Stimulated activated CD8-positive, alpha-beta memory T cell treated with anti-CD3 and anti-CD28 coated beads, Interleukin-7, amount 100 ng/mL, for 24 hours (primary cell): ENCODE data around the gene ATP2A3.
"Not testable (repeated sequence)": the region's sequence is repeated elsewhere in the genome, so short reads cannot be mapped to it uniquely, and the experiment has no call there.

Experiments used
- DNase-seq: peaks from one replicate; pipeline ENCODE4 v3.0.0-alpha.2; 2020; ENCODE audit warnings: low read depth

Gene ATP2A3

DNA sequence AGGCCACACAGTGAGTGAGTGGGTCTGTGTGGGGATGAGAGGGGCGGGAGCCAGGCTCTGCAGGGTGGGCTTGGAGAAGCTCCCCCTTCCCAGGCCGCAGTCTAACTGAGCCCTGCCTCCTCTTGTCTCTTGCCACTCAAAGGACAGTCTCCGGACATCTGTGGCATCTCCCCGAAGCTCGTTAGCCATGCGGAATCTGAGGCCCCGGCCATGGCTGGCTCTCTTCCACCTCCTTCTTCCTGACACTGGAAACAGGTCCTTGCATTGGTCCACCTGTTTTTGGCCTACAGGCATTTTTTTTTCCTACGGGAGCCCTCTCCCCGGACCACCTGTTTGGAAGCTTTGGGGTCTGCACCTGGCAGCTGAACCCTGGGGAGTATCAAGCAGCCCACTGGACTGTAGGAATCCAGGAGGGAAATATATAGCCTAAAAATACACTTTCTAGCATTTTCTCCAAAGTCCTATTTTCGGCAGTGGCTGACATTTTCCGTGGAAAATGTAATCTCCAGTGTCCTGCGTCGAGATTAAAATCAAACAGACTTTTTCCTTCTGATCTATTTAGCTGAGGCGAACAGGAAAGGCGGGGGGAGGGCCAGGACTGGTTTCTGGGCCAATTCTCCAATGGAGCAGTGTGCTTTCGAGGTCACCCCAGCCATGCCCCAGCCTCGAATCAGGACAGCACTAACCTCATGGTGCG is 9.1 kb downstream of the ATP2A3 start:
- no peak for DNase-seq

DNA sequence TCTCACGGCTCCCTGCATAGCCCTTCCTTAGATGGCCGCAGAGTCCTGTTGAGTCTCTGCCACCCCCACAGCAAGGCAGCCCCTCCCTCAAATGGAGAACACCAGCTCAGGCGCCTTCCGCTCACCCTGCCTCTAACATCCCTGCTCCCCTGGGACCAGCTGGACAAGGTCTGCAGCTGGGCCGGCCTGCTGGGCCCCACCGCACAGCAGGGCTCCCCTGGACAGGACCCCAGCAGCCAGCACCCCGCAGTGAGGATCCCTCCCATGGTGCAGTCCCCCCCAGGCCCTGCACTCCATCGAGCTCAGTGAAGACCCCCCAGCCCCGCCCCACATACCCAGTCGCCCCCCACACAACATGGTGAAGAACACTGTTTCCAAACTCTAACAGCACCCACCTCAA is 10.2 kb downstream of the ATP2A3 start:
- DNase-seq, result no peak

DNA sequence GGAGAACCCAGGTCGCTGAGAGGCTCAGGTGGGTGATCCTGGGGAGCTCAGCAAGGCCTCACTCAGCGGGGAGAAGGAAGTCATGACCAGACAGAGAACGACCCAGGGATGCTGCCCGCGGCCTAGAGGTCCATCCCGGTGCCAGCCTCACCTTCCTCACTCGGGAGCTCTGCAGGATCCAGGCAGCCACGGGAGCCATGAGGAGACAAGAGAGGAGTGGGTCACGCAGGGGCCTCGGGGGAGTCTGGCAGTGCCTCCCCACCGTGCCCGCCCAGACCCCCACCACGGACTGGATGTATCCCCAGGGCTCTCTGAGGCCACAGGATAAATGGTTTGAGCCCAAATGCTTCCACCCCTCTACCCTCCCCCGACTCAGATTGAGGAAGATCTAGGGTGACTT is 10.7 kb downstream of the ATP2A3 start:
- no peak for DNase-seq

DNA sequence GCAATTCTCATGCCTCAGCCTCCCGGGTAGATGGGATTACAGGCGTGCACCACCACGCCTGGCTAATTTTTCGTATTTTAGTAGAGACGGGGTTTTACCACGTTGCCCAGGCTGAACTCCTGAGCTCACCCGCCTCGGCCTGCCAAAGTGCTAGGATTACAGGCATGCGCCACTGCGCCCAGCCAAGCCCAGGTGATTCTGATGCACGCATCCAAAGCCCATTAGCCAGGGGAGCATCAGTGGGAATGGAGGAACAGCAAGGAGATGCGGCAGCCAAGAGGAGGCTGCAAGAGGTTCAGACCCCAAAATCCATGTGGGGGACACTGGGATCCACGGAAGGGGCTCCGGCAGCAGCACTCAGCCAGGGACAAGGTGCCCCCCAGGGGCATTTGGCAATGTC is 12.1 kb downstream of the ATP2A3 start:
- DNase-seq, result no peak

DNA sequence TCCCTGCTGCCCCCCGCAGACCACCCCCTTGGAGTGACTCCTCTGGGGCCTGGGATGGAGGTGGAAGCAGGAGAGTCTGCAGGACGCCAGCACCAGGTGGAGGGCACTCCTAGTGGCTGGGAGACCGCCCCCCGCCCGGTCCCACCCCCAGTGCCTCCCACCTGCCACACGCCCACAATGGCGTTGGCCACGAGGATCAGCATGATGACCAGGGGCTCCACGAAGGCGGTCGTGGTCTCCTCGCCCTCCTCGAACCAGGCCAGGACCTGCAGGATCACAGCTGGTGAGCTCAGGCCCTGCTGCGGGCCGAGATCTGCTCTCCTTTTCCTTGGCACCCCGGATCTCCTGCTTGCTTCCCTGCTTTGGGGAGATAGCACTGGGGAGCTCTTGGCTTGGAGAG is 12.8 kb downstream of the ATP2A3 start:
- DNase-seq, result no peak

DNA sequence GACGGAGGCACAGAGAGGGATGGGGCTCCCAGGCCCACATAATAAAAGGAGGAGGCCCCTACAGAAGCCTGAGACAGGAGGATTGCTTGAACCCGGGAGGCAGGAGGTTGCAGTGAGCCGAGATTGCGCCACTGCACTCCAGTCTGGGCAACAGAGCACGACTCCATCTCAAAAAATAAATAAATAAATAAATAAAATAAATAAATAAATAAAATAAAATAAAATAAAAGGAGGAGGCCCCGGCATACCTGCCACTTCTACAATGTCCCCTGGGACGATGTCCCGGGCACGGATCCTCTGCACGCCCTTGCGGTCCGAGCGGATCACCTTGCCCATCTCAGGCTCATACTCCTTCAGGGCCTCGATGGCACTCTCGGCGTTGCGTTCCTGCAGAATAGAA is 13.2 kb downstream of the ATP2A3 start:
- no peak for DNase-seq

DNA sequence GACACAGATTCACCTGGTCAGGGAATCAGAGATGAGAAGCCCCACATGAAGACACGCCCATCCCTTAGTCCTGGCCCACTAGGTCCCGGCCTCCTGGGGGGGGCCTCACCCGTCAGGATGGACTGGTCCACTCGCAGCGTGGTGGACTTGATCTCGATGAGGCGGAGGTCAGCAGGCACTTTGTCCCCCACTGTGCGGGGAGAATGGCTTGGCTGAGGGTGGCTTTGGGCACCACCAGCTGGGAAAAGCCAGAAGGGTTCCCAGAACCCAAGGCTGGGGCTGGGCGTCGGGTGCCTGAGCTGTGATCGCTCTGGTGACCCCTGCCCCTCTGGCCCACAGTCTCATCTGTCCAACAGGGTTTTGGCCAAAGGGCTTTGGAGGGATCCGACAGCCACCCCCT is 13.7 kb downstream of the ATP2A3 start:
- DNase-seq, result no peak

DNA sequence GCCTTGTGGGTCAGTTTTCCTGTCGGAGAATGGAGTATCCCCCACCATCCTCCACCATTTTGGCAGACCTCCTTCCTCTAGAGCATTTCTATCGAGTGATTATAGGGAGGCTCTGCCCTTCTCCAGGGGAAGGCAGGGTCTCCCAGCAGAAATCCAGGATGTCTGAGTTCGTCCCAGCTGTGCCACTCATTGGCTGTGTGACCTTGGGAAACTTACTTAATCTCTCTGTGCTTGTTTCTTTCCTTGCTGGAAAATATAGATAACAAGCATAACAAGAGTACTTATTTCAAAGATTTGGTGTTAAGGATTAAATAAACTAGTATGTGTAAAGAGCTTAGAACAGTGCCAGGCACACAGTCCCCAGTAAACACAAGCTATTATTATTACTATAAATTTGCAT is 14.8 kb downstream of the ATP2A3 start:
- DNase-seq, result no peak

DNA sequence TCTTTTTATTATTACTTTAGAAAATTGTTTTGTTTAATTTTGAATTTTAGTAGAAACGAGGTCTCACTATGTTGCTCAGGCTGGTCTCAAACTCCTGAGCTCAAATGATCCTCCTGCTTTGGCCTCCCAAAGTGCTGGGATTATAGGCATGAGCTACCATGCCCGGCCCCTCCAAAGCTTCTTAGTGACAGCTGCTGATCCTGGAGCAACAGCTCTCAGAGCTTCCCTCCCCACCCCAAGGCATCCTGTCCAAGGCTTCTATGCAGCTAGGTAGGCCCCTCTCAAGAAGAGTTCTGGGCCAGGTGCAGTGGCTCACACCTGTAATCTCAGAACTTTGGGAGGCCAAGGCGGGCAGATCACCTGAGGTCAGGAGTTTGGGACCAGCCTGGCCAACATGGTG is 15.7 kb downstream of the ATP2A3 start:
- not testable (repeated sequence) for DNase-seq

DNA sequence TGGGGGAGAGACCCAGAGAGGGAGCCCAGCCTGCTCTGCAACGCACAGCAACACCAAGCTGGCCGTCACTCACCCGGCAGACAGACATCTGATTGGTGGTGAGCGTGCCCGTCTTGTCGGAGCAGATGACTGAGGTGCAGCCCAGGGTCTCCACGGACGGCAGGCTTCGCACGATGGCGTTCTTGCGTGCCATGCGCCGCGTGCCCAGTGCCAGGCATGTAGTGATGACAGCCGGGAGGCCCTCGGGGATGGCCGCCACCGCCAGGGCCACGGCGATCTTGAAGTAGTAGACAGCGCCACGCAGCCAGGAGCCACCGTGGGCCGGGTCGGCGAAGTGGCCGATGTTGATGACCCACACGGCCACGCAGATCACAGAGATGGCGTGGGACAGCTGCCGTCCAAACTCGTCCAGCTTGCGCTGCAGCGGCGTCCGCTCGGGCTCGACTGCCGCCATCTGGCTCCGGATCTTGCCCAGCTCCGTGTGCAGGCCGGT is 16.9 kb downstream of the ATP2A3 start:
- DNase-seq, result no peak

DNA sequence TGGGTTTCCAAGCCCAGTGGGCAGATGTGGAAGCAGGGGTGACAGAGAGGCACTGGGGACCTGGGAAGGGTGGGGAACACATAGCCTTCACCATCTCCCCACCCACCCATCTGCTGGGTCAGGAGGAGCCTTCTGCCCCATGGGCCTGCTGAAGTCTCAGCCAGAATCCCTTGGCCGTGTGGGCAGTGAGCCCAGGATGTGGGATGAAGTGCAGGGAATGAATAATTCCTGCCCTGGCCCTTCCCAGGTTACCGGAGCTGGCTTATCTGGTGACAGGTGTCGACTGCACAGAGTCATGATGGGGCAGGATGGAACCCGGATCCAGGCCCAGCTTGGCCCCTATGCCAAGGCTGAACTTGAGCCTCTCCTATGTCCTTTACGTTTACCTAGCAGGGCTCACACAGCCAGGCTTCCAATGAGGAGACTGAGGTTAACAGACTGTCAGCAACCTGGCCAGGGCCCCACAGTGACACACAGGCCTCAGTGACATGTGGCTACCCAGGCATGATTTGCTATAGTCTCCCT is 17.5 kb downstream of the ATP2A3 start:
- DNase-seq, result no peak

DNA sequence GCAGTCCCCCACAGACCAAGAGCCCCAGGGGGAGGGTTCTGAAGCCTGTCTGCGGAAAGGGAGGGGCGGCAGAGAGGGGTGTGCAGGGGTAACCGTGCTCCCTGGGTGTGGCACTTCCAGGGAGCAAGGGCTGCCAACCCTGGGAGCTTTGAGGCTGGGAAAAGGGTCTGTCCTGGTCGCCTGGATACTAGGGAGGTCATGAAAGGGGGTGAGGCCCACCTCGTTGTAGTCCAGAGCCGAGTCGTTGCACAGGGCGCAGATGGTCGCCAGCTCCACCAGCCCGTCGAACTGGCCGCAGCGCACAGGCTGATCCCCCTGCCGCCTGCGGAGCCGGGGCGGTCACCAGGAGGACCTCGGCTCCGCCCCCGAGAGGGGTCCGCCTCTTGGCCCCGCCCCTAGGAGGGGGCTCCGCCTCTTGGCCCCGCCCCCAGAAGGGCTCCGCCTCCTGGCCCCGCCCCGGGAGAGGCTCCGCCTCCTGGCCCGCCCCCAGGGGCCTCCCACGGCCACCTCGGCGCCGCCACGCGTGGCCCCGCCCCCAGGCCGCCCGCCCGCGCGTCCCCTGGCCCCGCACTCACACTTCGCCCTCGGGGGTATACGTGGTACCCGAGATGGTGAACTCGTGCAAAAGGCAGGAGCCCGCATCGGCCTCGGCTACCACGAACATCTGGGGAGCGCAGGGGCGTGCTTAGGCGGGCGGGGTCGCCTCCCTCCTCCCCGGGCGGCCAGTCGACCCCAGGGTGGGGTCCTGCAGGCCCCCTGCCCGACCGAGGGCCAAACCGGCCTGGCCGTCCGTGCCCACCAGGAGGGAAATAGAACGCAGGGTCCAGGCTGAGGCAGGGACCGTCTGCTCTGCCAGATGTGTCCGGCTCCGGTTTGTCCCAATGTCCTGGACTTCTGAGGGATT is 19.5 kb downstream of the ATP2A3 start:
- DNase-seq, result peak; percentile 15

DNA sequence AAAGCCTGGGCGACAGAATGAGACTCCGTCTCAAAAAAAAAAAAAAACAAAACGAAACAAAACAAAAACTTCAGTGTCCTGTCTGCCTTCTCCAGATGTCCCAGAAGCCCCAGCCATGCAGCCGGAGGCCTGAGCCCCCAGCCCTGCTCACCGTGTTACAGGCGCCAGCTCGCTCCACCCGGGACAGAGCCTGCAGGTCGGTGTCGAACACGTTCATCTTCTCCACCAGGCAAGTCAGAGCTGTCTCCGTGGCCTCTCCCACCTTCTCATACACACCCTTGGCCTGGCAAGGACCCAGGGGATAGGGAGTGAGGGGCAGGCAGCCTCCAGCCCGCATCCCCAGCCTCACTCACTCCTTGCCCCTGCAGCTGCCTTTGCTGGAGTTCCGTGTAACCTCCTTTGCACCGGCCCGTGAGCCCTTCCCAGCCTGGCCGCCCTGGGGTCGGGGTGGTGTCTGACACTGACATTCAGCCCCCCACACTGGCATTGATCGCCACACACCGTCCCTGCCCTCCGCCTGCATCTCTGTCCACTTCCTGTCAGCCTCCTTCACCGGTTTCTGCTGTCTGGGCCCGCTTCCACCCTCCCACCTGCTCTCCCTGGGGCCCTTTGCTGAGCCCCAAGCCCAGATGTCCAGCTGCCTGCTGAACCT is 20.9 kb downstream of the ATP2A3 start:
- no peak for DNase-seq

DNA sequence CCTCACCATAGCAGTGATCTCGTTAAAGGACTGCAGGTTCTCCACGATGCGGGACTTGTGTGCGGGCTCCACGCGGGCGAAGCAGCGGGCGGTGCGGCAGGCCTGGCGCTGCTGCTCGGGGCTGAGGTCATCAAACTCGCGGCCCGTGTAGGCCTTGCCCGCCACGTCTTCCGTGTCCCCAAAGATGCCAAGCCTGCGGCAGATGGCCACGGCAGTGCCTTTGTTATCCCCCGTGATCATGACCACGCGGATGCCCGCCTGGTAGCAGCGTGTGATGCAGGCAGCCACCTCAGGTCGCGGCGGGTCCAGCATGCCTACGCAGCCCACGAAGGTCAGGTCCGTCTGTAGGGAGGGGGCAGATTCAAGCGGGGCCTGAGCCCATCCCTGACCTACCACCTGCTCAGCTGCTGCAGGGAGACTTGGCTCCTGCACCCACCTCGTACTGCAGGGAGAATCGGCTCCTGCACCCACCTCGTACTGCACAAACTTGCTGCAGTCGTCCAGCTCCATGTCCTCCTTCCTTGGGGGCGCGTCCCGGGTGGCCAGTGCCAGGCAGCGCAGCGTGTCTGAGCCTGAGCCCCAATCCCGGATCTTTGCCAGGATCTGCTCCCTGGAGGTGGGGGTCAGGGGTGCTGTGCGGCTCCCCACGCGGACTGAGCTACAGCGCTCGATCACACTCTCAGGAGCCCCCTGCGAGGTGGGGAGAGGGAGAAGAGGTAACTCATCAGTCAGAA is 23.1 kb downstream of the ATP2A3 start:
- no peak for DNase-seq

DNA sequence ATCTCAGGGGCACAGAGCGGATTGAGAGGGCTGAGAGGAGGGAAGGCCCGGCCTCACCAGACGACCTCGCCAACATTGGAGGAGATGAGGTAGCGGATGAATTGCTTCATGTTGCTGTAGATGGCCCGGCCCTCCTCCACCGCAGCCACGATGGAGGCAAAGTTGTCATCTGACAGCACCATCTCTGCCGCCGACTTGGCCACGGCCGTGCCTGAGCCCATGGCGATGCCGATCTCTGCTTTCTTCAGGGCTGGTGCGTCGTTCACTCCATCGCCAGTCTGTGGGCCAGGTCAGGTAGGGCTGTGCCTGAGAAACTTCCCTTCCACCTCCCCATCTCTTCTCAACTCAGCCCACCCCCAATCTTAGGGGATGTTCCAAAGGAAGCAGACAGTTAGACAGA is 26.9 kb downstream of the ATP2A3 start:
- no peak for DNase-seq

DNA sequence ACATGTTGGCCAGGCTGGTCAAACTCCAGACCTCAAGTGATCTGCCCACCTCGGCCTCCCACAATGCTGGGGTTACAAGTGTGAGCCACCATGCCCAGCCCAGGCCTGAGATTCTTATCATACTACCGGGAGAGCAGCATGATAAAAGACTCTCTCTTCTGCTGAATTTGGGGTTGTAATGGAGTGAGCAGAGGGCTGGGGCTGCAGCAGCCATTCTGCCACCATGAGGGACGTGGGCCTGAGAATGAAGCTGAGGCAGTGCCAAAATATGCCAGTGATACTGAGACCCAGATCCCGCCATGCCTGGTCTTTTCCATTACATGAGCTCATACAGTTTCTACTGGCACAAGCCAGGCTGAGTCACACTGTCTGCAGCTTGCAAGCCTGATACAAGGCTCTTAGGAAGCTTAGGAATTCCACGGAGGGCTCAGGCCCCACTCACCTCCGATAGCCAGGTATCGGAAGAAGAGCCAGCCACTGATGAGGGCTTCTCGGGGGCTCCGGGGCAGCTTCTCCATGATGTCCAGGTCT is 28.3 kb downstream of the ATP2A3 start:
- no peak for DNase-seq

DNA sequence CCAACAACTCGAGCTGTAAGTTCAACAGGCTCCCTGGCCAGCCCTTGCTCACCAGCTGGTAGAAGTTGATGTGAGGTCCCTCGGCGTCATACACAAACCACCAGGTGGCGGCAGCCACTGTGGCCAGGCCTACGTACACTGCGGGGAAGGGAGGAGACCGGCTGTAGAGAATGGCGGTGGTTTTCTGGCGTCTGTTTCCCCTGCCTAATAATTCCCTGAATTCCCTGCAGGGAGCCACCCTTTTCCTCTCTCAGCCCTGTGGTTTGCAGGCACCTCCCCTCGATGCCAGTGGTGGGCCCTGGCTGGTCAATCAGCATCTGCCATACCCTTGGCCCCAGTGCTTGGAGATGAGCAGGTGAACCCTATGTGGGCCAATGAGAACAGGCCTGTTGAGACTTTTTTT is 29.1 kb downstream of the ATP2A3 start:
- no peak for DNase-seq

DNA sequence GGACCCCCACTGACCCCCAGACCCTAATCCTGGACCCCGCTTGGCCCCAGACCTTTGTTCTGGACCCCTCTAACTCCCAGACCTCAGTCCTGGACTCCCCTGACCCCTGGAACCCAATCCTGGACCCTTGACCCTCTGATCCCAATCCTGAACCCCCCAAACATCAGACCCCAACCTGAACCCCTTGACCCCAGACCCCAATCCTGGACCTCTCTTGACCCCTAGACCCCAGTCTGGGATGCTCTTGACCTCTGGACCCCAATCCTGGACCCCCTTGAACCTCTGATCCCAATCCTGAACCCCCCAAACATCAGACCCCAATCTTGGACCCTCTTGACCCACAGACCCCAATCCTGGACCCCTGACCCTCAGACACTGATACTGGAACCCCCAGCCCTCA is 34.5 kb downstream of the ATP2A3 start:
- DNase-seq, result no peak

DNA sequence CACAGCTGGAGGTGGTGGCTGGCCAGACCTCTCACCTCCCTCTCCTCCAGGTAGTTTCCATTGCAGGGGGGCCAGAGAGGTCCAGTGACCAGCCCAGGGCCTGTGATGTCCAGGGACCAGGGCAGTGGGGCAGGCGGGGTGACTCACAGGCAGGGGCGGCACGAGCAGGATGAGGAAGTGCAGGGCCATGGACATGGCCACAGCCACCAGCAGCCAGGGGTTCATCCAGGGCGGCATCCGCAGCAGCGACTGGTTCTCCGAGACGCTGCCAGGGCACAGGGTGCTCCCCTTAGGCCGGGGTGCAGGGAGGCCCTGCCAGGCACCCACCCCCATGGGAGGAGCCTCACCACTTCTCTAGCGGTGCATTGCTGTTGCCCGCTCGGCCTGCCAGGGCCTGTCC is 35.1 kb downstream of the ATP2A3 start:
- no peak for DNase-seq

DNA sequence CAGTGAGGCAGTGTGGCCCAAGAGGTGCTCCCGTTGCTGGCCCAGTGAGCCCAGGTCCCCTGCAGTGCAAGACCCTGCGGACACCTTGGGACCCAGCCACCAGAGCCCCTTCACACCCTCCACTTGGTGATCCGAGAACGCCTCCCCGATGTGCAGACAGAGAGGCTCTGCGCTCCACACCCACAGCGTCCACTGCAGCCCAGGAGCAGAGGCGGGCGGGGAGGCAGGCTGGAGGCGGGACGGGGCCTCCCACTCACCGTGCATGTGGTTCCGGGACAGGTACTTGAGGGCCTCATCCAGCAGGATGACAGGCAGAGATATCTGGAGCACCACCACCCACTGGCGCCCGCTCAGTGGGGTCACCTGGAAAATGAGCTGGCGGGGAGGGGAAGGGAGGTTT is 35.8 kb downstream of the ATP2A3 start:
- no peak for DNase-seq

DNA sequence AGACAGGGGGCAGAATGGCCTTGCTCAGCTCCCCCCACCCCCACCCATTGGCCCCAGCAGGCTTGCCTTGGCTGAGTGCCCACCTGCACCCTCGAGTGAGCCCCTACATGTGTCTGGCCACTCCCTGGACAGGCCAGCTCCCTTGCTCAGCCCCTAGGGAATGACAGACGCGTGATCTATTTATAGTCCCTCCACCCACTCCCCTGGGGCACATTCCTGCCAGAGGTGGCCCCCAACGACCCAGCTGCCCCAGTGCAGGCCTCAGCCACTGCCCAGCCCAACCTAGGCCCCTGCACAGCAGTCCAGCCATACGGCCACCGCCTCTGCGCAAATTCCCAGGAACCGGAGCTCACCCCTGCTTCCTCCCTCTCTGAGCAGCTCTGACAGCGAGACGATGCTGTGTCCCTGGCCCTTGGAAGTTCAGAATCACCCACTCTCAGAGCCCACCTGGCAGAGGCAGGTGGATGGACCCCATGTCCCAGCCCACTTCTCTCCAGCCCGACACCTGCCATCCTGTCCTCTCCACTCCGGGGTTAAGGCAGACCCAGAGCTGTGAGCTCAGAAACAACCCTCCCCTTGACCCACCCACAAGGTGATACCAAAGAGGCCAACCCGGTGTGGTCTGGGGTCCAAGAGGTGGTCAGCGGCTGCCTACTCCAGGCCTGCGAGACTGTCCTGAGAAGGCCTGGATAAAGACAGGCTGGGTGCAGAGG is 36.5 kb downstream of the ATP2A3 start:
- no peak for DNase-seq
